Stimulated activated CD4-positive, alpha-beta T cell treated with anti-CD3 and anti-CD28 coated beads, Interleukin-1b, Interleukin-23, amount 100 ng/mL, for 1 hour (primary cell): ENCODE results near the gene MPPED2.

ENCODE experiments used
- DNase-seq, 2 donors: peaks; one replicate each; pipeline ENCODE4 v3.0.0-alpha.2; 2020; ENCODE audit warnings: low read depth in 2 of 2

The MPPED2 gene

DNA sequence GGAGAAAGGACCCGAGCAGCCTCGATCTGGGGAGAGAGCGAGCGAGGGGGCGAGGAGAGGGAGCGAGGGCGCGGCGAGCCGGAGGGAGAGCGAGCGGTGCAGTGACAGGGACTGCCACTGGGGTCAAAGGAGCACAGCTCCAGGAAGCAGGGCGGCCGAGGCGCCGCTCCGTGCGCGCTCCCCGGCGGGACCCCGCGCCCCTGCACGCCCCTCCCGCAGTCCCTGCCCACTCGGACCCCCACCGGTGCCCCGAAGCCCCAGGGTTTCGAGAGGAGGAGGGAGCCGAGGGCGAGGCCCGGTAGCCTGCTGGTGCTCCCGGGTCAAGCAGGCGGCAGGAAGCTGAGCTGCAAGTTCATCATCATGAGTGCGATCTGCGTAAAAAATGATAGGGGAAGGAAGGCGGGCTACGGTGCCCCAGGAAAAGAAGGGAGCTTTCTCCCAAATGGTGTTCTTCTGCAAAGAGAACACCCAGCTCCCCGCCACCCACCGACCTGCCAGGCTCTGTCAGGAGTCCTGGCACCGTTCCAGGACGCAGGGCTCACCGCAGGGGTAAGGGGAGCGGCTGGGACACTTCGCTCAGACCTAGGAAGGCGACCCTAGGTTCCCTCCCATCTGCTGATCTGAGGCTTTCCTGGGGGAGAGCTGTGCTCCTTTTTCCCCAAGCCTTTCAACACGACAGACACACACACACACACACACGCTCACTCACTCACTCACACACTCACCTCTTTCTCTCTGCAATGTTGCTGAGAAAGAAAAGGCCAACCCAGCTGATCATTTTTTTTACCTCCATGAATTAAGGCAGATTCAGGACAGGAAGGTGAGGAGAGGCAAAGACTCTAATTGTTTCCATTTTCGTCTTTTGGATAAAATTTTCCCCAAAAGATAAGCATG, at the start of gene MPPED2:
MPPED2 (minus strand) TSS at position 103 of the 894 bp plus-strand sequence. CDS start 5,980 bp downstream, outside the sequence.
- DNase-seq = no peak

- DNase-seq = no peak
Observed at GRCh38 chr11:30635401-30635989, 49.3 kb upstream of the MPPED2 start.

GRCh38 chr11:30631148-30631547, 45.0 kb upstream of the MPPED2 start:
- DNase-seq = no peak

DNA sequence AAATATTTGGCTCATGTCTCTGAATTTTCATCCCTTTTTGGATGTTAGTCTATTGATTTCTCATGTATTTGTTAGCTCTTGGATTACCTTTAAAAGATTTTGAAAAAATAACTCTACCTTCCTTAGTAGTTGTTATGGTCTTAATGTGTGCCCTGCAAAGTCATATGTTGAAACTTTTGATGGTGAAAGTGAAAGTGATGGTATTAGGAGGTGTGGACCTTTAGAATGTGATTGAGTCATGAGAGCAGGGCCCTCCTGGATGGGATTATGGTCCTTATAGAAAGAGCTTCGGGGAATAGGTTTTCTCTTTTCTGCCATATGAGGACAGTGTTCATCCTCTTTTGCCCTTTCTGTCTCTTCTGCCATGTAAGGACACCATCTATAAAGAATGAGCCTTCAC, 33.6 kb upstream of the MPPED2 start:
- DNase-seq = no peak

- DNase-seq = no peak
Observed at GRCh38 chr11:30617762-30618161, 31.6 kb upstream of the MPPED2 start.

DNA sequence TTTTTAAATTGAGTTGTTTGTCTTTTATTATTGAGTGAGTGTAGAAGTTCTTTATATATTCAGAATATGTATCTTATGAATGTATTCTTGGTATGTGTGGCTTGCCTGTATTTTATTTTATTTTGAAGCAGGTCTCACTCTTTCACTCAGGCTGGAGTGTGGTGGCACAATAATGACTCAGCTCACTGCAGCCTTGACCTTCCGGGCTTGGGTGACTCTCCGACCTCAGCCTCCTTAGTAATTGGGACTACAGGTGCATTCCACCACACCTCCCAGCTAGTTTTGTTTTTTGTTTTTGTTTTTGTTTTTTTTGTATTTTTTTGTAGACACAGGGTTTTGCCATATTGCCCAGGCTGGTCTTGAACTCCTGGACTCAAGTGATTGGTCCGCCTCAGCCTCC, 24.5 kb upstream of the MPPED2 start:
- no peak for DNase-seq

DNA sequence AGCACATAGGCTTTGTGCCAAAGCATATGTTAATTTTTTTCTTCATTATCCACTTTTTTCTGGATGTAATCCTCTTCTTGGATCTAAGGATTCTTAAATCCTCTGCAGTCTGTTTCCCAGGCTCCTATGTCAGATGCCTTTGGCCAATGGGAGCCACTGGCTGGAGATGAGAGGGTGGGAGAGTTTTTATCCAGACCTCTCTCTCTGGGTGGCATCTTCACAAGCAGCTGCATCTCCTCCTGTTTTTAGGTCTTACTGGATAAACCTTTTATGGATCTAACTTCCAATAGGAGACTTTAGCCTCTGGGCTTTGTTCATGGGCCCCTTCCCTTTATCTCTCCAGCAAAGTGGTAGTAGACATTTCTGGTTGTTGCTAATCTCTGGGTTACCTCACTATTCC, 22.4 kb upstream of the MPPED2 start:
- DNase-seq = no peak

- DNase-seq = no peak
Observed at GRCh38 chr11:30605036-30605605, 19.0 kb upstream of the MPPED2 start.

DNA sequence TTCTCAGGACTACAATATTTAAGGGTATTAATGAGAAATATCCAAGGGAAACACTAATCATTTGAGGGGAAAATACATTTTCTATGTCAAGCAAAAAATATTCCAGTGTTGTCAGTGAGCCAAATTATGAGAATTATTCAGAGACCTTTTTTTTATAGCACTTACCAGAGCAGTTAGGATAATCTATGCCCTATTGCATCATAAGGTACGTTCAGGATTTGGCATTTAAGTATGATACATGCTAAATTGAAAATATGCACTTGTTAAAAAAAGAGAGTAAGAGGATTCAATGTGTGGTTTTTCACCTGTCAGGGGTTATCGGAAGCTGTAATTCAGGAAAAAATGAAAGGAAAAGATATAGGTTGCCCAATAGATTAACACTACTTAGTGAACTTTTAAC, 17.2 kb upstream of the MPPED2 start:
- DNase-seq = no peak

DNA sequence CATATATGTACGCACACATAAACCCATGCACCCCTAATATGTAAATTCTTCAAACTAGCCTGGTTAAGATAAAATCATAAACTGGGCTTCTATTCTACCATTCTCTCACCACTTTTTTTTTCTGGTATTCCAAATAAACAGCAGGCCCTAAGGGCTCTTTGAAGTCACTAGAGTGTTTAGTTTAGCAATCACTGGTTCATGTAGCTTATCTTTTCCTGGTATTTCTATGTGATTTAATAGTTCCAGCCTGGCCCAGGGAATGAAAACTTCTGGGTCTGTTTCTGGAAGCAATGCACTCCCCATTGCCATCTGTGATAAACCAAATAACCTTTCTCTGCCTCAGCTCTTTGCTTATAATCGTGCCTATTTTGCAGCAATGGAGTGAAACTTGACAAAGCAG, 10.7 kb upstream of the MPPED2 start:
- DNase-seq = no peak

DNA sequence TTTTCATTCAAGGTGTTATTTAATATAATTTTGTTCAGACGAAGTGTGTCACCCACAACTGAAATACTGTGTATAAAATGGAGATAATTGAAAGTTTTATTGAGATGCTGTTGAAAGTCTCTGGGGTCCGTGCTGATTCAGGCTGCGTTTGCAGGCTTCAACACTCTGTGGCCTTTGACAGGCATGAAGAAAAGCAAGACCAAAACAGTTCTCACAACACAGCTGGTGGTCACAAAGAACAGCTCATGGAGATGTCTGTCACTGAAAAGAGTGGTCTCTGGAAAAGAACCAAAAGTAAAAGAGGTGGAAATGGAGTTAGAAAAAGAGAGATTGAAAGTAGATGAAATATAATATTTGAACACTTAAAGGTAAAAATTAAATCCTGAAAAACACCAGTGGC, 9.8 kb upstream of the MPPED2 start:
- no peak for DNase-seq

- DNase-seq = no peak
Observed at GRCh38 chr11:30594646-30595411, 8.7 kb upstream of the MPPED2 start.

- DNase-seq = no peak
Observed at GRCh38 chr11:30587269-30587812, 1.2 kb upstream of the MPPED2 start.

- DNase-seq = no peak
Observed at GRCh38 chr11:30585892-30586250, 282 bp downstream of the MPPED2 start.

GRCh38 chr11:30585125-30585891, 845 bp downstream of the MPPED2 start:
- DNase-seq = no peak

DNA sequence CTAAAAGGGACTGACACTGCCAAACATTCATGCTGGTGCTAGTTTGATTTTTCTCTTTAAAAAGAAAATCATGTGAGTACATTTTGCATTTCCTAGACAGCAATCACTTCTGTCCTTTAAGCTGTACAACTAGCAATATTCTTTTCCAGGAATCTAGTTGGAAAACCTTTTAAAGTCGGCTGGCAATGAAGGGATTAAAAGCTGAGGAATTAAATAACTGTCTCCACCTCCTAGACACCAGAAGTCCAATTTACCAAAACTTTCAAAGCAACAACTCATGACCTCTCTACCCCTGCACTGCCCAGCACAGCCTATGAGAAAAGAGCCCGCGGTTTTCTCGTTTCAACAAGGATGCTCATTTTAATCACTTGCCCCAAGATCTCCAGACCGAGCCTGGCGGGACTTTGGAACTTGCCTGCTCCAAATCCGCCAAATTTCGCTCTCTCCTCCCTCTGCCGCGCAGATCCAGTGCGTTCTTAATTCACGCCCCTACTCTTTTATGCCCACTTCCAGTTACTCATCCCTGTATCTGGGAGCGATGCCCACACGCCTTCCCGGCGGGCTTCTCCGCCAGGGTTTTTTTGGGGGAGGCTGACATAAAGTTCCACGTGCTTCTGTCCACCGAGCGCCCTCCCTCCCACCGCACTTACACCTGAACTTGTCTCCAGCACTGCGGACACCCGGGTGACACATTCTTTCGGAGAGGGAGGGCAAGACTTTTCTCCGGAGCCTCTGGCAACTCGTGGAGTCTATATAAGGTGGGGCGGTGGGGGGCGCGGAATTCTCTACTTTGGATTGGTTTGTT, 2.5 kb downstream of the MPPED2 start:
- DNase-seq = no peak

DNA sequence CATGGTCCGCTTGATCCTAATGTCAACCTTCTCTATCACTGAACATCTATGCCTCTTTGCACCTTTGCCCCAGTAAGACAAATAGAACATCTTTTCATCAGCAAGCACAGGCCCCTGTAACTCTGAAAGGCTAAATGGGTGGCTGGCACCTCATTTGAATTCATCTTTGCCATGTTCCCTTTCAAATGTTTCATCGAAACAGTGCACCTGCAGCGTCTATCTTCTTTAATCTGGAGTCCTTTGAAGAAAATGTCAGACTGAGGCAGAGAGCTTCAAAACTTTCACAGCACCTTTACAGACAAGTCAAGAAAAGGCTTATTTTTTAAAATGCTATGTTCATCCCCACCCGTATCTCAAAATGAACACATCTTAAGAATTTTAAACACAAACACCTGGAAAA, 3.4 kb downstream of the MPPED2 start:
- DNase-seq = no peak

- no peak for DNase-seq
Observed at GRCh38 chr11:30581675-30582074, 4.5 kb downstream of the MPPED2 start.

DNA sequence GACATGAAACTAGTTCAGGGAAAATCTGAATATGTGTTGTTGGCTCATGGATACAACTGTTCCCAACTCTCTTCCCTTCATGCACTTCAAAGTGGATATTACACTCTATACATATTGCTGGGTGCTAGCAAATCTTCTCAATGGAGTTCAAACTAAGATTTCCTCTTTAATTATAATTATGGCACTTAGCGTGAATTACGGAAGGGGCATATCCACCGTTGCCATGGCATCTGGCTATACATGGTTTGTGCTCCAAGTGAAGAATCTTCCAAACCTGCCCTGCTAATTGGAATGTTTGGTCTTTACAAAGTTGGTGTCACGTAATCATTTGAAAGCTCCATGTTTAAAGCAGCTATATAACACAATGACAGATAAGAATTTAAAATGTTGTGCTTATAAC, 5.6 kb downstream of the MPPED2 start:
- no peak for DNase-seq

DNA sequence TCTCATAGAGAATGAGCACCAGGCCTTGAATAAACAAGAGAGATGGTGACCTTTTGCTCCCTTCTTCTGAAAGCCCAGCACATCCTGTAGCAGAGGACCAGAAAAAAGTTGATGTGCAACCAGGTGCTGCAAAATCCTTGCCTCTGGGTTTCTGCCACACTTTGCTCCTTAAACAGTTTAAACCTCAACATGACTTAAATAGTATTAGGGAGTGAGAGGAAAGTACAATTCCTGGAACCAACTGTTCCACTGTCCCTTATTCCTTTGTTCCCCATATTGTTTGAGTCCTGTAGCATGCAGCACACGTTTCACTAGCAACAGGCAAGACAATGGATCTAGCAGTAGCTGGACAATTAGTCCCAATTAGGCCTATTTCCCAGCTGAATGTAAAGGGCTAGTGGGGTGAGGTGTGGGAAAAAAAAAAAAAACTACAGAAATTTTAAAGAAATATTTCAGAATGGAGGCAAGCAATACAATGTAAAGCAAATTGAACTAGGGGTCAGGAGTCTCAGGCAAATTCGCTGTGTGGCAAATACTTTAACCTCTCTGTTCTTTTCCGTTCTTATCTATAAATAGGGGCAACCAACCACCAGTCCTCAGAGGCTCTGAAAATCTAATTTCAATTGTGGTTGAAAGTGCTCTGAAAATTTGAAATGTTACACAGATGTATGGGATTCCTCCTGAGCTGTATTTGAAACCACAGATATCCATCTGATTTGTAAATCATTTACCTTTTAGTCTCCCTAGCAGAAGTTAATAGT, 6.6 kb downstream of the MPPED2 start:
- no peak for DNase-seq
